ENCODE data around the gene APMAP.

Gene APMAP

GRCh38 chr20:24992487-24993205 lies at the start of gene APMAP:
Gene APMAP (minus strand): TSS chr20:24992751. CDS start chr20:24992688, 63 bp downstream.
- DNase-seq, result peak; percentile 97

DNA sequence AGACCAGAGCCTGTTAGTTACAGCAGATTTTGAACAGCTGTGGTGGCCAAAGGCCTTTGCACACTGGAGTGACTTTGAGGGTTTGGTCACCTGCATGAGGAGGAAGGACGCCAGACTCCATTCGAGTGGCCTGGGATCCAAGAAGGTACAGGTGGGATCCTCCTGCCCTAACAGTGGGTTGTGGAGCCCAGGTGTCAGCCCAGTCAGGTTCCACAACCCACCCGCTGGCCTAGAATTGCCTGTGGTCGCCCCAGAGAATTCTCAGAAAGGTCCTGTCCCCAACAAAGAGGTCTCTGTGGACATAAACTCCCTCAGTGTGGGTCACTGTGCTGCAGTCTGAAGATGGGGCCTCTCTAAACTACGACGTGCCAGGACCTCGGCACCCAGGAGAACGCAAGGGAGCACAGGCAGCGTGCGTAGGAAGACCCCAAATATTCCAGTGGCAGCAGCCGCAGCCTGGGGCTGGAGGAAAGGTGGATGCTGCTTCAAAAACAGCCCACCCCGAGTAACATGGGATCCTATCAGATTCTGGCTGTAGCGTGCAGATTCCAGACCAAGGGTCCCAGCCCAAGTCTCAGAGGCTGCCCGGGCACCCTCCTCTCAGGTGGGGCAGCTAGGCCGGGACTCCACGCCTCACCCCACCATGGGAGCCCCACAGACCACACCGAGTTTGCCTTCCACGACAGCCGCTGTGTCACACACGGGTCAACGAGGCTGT lies 49.4 kb upstream of the APMAP start:
- DNase-seq, result no peak

GRCh38 chr20:25040438-25040831 lies 47.9 kb upstream of the APMAP start:
- DNase-seq, result no peak

DNA sequence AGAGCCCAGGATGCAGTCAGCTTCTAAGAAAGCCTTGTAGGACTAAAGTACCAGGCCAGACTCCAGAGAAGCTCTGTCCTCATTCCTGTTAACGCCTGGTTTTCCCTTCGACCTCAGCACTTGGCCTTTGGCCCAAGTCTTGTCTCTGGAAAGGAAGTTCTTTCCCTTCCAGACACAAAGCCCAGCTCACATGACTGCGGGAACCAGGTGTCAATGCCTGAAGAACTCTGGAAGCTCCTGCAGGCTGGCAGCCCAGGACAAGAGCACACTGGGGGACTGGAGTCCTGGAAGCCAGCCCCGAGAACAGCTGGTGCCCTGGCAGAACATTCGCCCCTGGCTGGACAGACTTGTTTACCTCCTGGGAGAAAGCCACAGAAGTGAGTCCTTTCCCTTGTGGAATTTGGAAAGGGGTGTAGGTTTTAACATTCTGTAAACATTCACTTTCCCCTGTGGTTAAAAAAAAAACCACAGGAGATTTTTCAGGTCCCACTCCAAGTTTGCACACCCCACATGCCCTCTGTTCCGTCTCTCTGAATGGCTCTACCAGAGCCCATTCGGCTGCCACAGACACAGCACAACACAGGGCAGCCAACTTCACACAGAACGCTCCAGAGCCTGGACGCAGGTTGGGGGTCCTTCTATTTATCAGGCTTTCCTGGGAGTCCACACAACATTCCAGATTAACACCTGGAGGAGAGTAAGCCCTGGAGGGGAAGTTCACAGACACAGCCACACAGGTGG lies 47.3 kb upstream of the APMAP start:
- DNase-seq, result peak; percentile 15

- DNase-seq, result no peak
Measured at GRCh38 chr20:25038591-25039015, 46.1 kb upstream of the APMAP start.

GRCh38 chr20:25038103-25038410 lies 45.5 kb upstream of the APMAP start:
- no peak for DNase-seq

DNA sequence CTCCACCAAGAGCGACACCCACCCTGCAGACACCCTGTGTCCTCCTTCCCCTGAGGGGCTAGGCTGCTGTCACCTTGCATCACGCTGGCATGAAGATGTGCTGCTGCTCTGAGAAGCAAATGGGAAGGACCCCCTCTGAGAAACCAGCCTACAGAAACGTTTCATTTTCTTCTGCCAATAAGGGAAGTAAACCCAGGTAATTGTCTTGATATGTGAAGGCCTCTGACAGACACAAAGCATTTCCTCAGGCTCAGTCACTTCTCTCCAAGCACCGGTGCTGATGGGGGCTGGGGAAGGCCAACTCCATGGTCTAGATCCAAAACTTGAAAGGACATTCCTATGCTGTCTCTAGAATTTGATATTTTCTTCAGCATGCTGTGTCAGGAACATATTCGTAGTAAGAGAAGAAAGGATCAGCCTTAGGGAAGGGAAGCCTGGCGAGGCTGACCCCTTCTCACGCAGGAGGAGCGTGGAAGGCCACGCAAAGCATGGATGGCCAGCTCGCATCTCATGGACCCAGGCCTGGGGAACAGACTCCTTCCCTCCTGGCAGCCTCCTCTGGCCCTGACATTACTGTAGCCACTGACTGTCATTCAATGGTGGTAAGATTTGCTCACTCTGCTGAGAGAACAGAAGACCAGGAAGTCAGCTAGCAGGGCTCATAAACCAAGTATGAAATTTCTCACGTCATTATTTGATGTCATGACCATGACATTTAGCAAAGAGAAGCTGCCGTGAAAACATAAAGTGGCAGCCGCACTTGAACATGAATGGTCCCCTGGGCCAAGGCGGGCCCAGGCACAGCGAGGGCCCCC lies 44.9 kb upstream of the APMAP start:
- no peak for DNase-seq

DNA sequence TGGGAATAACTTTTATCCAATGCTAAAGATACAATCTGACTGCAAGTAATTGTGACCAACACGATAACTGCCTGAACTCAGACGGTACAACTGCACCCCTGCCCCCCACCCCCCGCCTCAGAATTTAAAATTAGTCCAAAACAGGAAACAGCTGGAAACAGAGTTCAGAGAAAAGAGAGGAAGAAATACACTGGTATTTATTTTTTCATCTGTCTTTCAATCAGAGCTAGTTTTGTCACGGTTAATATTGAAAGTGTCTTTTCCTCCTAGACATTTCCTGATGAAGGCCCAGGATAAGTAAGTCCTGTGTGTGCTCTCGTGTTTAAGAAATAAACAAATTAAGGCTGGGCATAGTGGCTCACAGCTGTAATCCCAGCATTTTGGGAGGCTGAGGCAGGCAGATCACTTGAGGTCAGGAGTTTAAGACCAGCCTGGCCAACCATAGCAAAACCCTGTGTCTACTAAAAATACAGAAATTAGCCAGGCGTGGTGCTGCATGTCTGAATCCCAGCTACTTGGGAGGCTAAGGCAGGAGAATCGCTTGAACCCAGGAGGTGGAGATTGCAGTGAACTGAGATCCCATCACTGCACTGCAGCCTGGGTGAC lies 43.9 kb upstream of the APMAP start:
- DNase-seq, result no peak

DNA sequence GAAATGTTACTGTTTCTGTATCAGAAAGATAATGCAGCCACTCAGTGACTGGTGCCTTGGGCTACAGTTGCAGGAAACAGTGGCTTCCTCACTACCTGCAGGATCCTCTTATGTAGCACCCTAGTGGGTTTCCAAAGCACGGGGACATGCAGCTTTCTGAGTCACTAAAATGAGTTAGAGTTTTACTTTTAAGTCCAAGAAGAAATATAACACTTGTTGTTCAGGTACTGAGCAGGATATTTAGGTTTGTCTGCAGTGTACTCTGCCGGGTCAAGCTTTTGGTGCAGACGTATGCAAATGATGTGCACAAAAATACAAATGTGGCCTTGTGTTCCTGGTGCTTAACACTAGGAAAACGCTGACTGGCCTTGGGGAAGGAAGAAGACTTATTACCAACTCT lies 43.4 kb upstream of the APMAP start:
- DNase-seq, result no peak

DNA sequence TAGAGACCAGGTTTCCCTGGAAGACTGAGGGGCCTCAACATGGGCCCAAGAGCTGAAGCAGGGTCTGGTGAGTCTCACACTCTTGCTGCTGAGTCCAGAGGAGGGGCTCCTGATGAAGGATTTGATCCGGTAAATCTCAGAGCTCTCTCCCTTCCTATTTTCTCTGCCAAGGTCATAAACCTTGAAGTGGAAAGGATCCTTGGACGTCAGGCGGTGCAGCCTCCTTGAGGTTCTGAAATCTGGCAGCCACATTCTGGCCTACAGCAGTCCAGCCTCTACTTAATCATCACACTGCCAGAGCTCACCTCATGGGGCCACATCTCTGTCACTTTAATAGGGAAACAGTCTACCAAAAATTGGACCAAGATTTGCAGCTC lies 41.4 kb upstream of the APMAP start:
- no peak for DNase-seq

DNA sequence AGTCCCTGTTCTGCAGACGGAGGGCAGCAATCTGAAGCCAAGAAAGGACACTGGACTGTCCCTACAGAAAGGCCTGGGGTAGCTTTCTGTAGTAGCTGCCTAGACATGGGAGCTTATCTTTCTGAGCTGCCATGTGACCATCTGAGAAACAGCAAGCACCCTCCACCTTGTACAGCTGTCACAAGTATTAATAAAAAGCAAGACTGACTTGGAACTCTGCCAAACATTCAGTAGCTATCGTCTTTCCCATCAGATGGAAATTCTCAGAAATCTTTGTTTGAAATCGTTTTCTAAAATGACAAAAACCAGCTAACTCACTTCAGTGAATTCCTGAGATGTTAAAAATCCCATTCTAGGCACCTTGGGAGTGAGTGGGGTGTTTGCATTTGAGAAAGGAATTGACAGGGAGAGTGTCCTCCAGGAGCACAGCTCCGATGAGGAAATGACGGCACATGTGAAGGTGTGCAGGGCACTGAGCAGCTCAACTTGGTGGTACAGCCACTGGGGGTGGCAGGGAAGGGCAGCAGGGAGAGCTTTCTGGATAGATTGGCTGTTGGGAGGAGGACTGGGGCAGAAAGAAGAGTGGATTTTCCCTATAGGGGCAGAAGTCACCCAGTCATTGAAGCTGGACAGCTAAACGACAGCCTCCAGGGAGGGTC lies 40.8 kb upstream of the APMAP start:
- no peak for DNase-seq

GRCh38 chr20:25032478-25033264 lies 40.1 kb upstream of the APMAP start:
- DNase-seq, result no peak

DNA sequence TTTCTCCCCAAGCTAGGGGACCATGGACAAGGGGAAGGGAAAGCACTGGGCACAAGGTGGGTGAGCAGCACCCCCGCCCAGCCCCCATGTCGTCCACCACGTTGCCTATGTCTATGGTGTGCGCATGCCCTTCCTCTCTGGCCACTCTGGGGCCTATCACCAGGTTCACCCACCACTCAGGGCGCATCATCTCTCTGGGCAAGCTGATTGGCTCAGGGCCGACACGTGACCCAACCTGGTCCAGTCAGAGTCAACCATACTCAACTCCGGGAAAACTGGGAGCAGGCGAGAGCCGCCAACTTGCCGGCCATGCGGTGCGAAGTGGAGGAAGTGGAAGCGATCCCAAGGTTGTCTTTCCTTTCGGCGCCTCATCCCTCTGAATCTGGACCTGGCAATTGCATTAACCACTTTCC lies 39.5 kb upstream of the APMAP start:
- DNase-seq, result no peak

GRCh38 chr20:25031241-25031640 lies 38.7 kb upstream of the APMAP start:
- DNase-seq, result no peak

DNA sequence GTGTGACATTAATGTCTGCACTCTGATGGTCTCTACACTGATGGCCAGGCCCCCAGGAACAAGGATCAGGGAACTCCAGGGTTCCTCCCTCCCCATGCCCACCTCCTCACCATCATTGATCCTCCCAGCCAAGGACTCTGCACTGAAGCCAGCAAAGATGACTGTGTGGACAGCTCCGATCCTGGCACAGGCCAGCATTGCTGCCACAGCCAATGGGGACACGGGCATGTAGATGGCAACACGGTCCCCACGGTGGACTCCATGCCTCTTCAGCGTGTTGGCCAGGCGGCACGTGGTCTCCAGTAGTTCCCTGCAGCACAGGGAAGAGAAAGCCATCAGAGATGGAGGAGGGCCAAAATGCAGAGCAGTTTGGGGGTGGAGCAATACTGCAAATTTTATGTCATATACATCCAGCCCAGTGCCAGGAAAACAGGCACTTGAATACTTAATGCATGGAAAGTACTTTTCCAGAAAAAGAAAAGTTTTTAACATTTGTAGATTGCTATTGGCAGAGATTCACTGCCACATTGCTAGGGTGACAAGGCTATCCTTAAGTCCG lies 38.2 kb upstream of the APMAP start:
- no peak for DNase-seq

- no peak for DNase-seq
Measured at GRCh38 chr20:25030007-25030648, 37.6 kb upstream of the APMAP start.

- no peak for DNase-seq
Measured at GRCh38 chr20:25025986-25026605, 33.5 kb upstream of the APMAP start.

- no peak for DNase-seq
Measured at GRCh38 chr20:25025091-25025861, 32.7 kb upstream of the APMAP start.

DNA sequence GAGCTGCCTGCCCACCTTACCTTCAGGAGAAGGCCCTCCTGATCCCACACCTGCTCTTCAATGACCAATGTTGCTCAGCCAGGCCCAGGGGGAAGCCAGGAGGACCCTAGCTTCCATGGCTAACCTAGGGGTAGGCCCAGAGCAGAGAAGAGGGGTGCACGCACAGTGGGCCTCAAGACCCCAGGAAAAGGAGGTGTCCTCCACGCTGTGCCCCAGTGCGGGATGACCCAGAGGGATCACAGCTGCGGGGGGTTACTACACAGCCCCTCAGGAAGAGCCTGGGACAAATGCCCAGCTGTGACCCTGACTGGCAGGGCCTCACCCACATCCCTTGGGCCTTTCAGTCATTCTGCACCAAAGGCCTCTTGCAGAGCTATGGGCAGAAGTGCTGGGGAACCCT lies 31.6 kb upstream of the APMAP start:
- DNase-seq, result no peak
